ENCODE data around the gene GYG1.

GYG1 gene

DNA sequence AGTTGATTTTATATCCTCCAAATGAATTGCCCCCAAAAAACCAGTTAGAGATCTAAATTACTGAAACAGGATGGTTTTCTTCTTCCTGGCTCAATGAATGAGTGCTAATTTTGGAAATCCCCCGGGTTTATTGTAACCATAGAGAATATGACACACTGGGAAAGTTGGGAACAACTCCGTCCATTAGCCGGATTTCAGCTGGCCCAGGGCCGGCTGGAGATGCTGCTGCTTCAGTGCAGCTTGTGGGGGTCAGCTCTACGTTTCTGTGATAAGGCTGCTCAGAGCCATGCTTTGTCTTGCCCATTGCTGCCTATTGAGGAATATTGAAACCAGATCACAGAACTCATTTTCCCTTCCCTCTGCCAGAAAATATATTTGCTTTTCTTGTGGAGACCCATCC is 20.3 kb downstream of the GYG1 start:
- Histone ChIP-seq H3K27me3 (replicated peaks) (no peaks in the 10 kb centered on the region), H3K36me3 (replicated peaks) (peaks cover 19% of the 10 kb centered on the region), H3K4me3 (ENCODE audit: low read depth, low read length) (no peak overlapping the region), H3K27ac (no peak overlapping the region)
- in situ Hi-C loops (cut with HindIII; ENCODE audit: low pct_ligation_motif_present, low sequenced_read_pairs), result no loop called here
- no peak for DNase-seq
- TF ChIP-seq, protein P1, sequence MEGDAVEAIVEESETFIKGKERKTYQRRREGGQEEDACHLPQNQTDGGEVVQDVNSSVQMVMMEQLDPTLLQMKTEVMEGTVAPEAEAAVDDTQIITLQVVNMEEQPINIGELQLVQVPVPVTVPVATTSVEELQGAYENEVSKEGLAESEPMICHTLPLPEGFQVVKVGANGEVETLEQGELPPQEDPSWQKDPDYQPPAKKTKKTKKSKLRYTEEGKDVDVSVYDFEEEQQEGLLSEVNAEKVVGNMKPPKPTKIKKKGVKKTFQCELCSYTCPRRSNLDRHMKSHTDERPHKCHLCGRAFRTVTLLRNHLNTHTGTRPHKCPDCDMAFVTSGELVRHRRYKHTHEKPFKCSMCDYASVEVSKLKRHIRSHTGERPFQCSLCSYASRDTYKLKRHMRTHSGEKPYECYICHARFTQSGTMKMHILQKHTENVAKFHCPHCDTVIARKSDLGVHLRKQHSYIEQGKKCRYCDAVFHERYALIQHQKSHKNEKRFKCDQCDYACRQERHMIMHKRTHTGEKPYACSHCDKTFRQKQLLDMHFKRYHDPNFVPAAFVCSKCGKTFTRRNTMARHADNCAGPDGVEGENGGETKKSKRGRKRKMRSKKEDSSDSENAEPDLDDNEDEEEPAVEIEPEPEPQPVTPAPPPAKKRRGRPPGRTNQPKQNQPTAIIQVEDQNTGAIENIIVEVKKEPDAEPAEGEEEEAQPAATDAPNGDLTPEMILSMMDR (IDR thresholded peaks at IDR 0.05; ENCODE audit: low read depth, low read length, missing control alignments), result no peak

DNA sequence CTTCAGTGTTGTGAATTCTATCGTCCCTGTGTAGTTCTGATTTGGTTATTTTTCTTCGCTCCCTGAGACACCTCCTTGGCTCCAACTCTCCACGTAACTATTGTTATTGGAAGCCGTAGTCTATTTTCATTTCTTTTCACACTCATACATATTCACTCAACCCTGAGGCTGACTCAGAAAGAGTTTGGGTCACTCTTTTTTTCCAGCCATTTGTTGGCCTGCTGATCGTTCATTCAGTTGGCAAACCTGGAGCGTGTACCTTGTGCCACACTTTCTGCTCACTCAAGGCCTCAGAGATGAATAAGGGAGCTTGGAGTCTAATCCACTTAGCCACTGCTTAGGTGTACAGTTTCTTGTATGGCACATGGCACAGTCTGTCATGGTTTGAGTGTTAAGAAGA is 22.4 kb downstream of the GYG1 start:
- TF ChIP-seq, protein P1 (IDR thresholded peaks at IDR 0.05; ENCODE audit: low read depth, low read length, missing control alignments), result no peak
- Histone ChIP-seq H3K36me3 (replicated peaks) (peaks cover 13% of the 10 kb centered on the region), H3K27ac (peak overlapping the region; percentile 33), H3K27me3 (replicated peaks) (no peaks in the 10 kb centered on the region), H3K4me3 (ENCODE audit: low read depth, low read length) (no peak overlapping the region)
- in situ Hi-C loops (cut with HindIII; ENCODE audit: low pct_ligation_motif_present, low sequenced_read_pairs), result no loop called here
- peak; percentile 65 for DNase-seq

DNA sequence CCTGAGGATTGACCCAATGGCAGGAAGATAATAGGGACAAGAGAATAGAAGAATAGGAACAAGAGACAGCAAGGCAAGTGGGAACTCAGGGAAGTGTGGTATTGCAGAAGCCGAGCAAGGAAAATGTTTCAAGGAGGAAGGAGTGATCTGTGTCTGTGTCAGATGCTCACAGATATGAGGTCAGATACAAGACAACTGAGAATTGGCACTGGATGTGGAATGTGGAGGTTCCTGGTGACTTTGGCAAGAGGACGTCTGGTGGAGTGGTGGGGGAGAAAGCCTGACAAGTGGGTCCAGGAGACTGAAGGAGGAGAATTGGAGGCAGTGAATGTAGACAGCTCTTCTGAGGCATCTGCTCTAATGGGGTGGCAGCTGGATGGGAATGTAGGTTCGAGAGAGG is 24.1 kb downstream of the GYG1 start:
- in situ Hi-C loops (cut with HindIII; ENCODE audit: low pct_ligation_motif_present, low sequenced_read_pairs), result no loop called here

GRCh38 chr3:149016242-149016641 is 24.9 kb downstream of the GYG1 start:
- H3K27me3 ChIP-seq (replicated peaks), result no peaks in the 10 kb centered on the region
- TF ChIP-seq, protein P1 (IDR thresholded peaks at IDR 0.05; ENCODE audit: low read depth, low read length, missing control alignments), result peak; percentile 9
- no peak for DNase-seq
- no peak overlapping the region for H3K4me3 ChIP-seq (ENCODE audit: low read depth, low read length)
- peak overlapping the region; percentile 80 for H3K27ac ChIP-seq
- peaks cover 2% of the 10 kb centered on the region for H3K36me3 ChIP-seq (replicated peaks)
- in situ Hi-C loops (cut with HindIII; ENCODE audit: low pct_ligation_motif_present, low sequenced_read_pairs), result no loop called here

More for the DNA sequence above, 24.1 kb downstream of the GYG1 start:
- Histone ChIP-seq H3K27ac (peak overlapping the region; percentile 25), H3K27me3 (replicated peaks) (no peaks in the 10 kb centered on the region), H3K36me3 (replicated peaks) (peaks cover 6% of the 10 kb centered on the region), H3K4me3 (ENCODE audit: low read depth, low read length) (no peak overlapping the region)
- peak; percentile 53 for DNase-seq
- TF ChIP-seq, protein P1 (IDR thresholded peaks at IDR 0.05; ENCODE audit: low read depth, low read length, missing control alignments), result no peak

- Histone ChIP-seq H3K36me3 (replicated peaks) (no peaks in the 10 kb centered on the region), H3K27ac (peak overlapping the region; percentile 80), H3K27me3 (replicated peaks) (no peaks in the 10 kb centered on the region), H3K4me3 (ENCODE audit: low read depth, low read length) (no peak overlapping the region)
- TF ChIP-seq, protein P1 (IDR thresholded peaks at IDR 0.05; ENCODE audit: low read depth, low read length, missing control alignments), result no peak
- in situ Hi-C loops (cut with HindIII; ENCODE audit: low pct_ligation_motif_present, low sequenced_read_pairs), result no loop called here
- DNase-seq, result peak; percentile 84
Measured at GRCh38 chr3:149016669-149017541, 25.6 kb downstream of the GYG1 start.

Data from brain microvascular endothelial cell (primary cell).